ENCODE data around the gene SMPD2.

The SMPD2 gene

GRCh38 chr6:109474995-109475394 is 34.5 kb downstream of the SMPD2 start:
- H3K4me3 ChIP-seq (replicated peaks; ENCODE audit: insufficient read depth, low read length), result no peak overlapping the region
- DNase-seq (ENCODE audit: low read depth in 1 of 2, low spot score in 1 of 2), result no peak
- no peak overlapping the region for H3K27ac ChIP-seq (replicated peaks)
- H3K27me3 ChIP-seq (ENCODE audit: insufficient read depth, poor library complexity, severe bottlenecking), result no peaks in the 10 kb centered on the region
- no peak for TF ChIP-seq GABPA (IDR thresholded peaks at IDR 0.05; ENCODE audit: low read depth)
- TF ChIP-seq REST (IDR thresholded peaks at IDR 0.05; ENCODE audit: insufficient replicate concordance, low read depth), result no peak
- TF ChIP-seq CTCF (IDR thresholded peaks at IDR 0.05; ENCODE audit: insufficient read depth, low read length), result no peak
- TF ChIP-seq POLR2AphosphoS5 (IDR thresholded peaks at IDR 0.05; ENCODE audit: low read depth), result no peak
- no peak for TF ChIP-seq SPI1 (IDR thresholded peaks at IDR 0.05; ENCODE audit: borderline replicate concordance, low read depth)

GRCh38 chr6:109475625-109476024 is 35.1 kb downstream of the SMPD2 start:
- TF ChIP-seq GABPA (IDR thresholded peaks at IDR 0.05; ENCODE audit: low read depth) (no peak), POLR2AphosphoS5 (IDR thresholded peaks at IDR 0.05; ENCODE audit: low read depth) (no peak), SPI1 (IDR thresholded peaks at IDR 0.05; ENCODE audit: borderline replicate concordance, low read depth) (no peak), REST (IDR thresholded peaks at IDR 0.05; ENCODE audit: insufficient replicate concordance, low read depth) (no peak), CTCF (IDR thresholded peaks at IDR 0.05; ENCODE audit: insufficient read depth, low read length) (no peak)
- Histone ChIP-seq H3K4me3 (replicated peaks; ENCODE audit: insufficient read depth, low read length) (no peak overlapping the region), H3K27ac (replicated peaks) (no peak overlapping the region), H3K27me3 (ENCODE audit: insufficient read depth, poor library complexity, severe bottlenecking) (no peaks in the 10 kb centered on the region)
- no peak for DNase-seq (ENCODE audit: low read depth in 1 of 2, low spot score in 1 of 2)

GRCh38 chr6:109477184-109477583 is 36.7 kb downstream of the SMPD2 start:
- Histone ChIP-seq H3K4me3 (replicated peaks; ENCODE audit: insufficient read depth, low read length) (no peak overlapping the region), H3K27ac (replicated peaks) (no peak overlapping the region), H3K27me3 (ENCODE audit: insufficient read depth, poor library complexity, severe bottlenecking) (no peaks in the 10 kb centered on the region)
- no peak for DNase-seq (ENCODE audit: low read depth in 1 of 2, low spot score in 1 of 2)
- TF ChIP-seq SPI1 (IDR thresholded peaks at IDR 0.05; ENCODE audit: borderline replicate concordance, low read depth) (no peak), GABPA (IDR thresholded peaks at IDR 0.05; ENCODE audit: low read depth) (no peak), REST (IDR thresholded peaks at IDR 0.05; ENCODE audit: insufficient replicate concordance, low read depth) (no peak), POLR2AphosphoS5 (IDR thresholded peaks at IDR 0.05; ENCODE audit: low read depth) (no peak), CTCF (IDR thresholded peaks at IDR 0.05; ENCODE audit: insufficient read depth, low read length) (no peak)

Data from HL-60 (cell line).